ENCODE data around the gene PTPN3.

DNA sequence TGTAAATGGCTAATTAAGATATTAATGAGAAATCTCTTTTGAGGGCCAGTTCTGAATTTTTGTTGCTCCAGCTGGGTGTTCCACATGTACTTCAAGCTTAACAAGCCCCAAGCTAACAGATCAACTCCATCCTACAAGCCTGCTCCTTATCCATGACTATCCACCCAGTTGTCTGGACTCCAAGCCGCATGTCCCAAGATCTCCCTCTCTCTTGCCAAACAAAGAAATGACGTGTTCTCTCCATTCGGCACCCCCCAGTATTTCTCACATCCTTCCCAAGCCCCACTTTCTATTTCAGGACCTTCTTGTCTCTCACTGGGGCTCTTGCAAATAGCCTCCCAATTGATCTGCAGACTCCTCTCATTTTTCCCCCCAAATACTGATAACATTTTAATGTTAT is 15.8 kb upstream of the PTPN3 start:
- TF ChIP-seq POLR2A (IDR thresholded peaks at IDR 0.05; ENCODE audit: low read depth, low read length), result no peak
- TF ChIP-seq TAF1 (IDR thresholded peaks at IDR 0.05; ENCODE audit: borderline replicate concordance, low read depth, low read length), result no peak
- no peak for TF ChIP-seq POLR2AphosphoS5 (IDR thresholded peaks at IDR 0.05; ENCODE audit: low read depth, low read length)

Measured in GM12892 (cell line).